Mucosa of descending colon (tissue), 3 donors: ENCODE results near the gene ATAD1. TPM values are rescaled to one million over a fixed set of nuclear protein-coding genes. Genes with fewer than 3 reads are reported as not detected.

Source experiments
- ATAC-seq: fragments of 200-7000 bp; cut with Tn5 transposase; one replicate; pipeline ENCODE4 v1.9.1; 2020; ENCODE audit warnings: mild to moderate bottlenecking, moderate library complexity
- DNase-seq, 3 donors: peaks; one replicate each; pipeline ENCODE4 v3.0.0-alpha.2; 2020
- H3K36me3 ChIP-seq: fragments of 200-600 bp; one replicate; pipeline ENCODE4 v1.8.0; 2021; ENCODE audit warnings: low read depth, mild to moderate bottlenecking
- H3K4me1 ChIP-seq: fragments of 200-600 bp; one replicate; pipeline ENCODE4 v1.8.0; 2021; ENCODE audit warnings: low read depth, mild to moderate bottlenecking
- H3K4me3 ChIP-seq: fragments of 200-600 bp; one replicate; pipeline ENCODE4 v1.8.0; 2021; ENCODE audit warnings: mild to moderate bottlenecking
- H3K9me3 ChIP-seq: fragments of 200-600 bp; one replicate; pipeline ENCODE4 v1.8.0; 2021; ENCODE audit warnings: mild to moderate bottlenecking
- intact Hi-C, 2 donors: fragments of 100-400 bp; cut with DNase I in 1 of 2; cut with micrococcal nuclease in 1 of 2; formaldehyde crosslinking; loops; one replicate each; pipeline versions ENCODE4 v1.11.0 to v1.11.1; 2022; cut with DNase I, micrococcal nuclease
- total RNA-seq, 3 donors: library from RNA; stranded (reverse); fragmentation: NEBNext Ultra II Directional in 2 of 3; extraction: Animal tissue kit (Norgen Biotek cat#: 25700) in 2 of 3; gene quantifications; one replicate each; pipeline versions ENCODE4 v1.2.1 to v1.2.4, GENCODE V29; 2021 to 2023
- TF ChIP-seq, protein P1 (sequence below): fragments of 200-600 bp; IDR thresholded peaks from one replicate; pipeline ENCODE4 v1.8.0; 2022; ENCODE audit warnings: antibody characterized with exemption, mild to moderate bottlenecking
- donor health status: DM: no; HTN: no; CAD: no; lungs with moderate emphysema.
- donor health status: DM: no; HTN: no; CAD: no.
- donor health status: DM: no; HTN: yes; CAD: no.

ATAD1 gene
- total RNA-seq, 3 donors from 2014 or later, result 47.7 to 60.6 (median 51.6) TPM

DNA sequence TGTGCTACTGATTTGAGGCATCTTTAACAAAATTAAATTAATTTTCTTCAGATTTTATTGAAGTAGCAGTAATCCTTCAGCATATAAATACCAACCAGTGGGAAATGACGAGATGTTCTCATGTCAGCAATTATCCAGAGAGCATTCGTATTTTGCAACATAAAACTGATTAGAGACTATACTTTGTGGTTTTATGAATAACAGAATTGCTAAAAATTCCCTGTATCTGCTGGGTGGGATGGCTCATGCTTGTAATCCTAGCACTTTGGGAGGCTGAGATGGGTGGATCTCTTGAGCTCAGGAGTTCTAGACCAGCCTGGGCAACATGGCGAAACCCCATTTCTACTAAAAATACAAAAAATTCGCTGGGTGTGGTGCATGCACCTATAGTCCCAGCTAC, 56.9 kb downstream of the ATAD1 start:
- H3K9me3 ChIP-seq, result no peaks in the 10 kb centered on the region
- no peak overlapping the region for H3K4me3 ChIP-seq
- ATAC-seq (no peak), DNase-seq (no peak)
- intact Hi-C loops, result no loop called here
- TF ChIP-seq, protein P1, sequence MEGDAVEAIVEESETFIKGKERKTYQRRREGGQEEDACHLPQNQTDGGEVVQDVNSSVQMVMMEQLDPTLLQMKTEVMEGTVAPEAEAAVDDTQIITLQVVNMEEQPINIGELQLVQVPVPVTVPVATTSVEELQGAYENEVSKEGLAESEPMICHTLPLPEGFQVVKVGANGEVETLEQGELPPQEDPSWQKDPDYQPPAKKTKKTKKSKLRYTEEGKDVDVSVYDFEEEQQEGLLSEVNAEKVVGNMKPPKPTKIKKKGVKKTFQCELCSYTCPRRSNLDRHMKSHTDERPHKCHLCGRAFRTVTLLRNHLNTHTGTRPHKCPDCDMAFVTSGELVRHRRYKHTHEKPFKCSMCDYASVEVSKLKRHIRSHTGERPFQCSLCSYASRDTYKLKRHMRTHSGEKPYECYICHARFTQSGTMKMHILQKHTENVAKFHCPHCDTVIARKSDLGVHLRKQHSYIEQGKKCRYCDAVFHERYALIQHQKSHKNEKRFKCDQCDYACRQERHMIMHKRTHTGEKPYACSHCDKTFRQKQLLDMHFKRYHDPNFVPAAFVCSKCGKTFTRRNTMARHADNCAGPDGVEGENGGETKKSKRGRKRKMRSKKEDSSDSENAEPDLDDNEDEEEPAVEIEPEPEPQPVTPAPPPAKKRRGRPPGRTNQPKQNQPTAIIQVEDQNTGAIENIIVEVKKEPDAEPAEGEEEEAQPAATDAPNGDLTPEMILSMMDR, result no peak
- no peaks in the 10 kb centered on the region for H3K36me3 ChIP-seq
- H3K4me1 ChIP-seq, result no peaks in the 10 kb centered on the region

DNA sequence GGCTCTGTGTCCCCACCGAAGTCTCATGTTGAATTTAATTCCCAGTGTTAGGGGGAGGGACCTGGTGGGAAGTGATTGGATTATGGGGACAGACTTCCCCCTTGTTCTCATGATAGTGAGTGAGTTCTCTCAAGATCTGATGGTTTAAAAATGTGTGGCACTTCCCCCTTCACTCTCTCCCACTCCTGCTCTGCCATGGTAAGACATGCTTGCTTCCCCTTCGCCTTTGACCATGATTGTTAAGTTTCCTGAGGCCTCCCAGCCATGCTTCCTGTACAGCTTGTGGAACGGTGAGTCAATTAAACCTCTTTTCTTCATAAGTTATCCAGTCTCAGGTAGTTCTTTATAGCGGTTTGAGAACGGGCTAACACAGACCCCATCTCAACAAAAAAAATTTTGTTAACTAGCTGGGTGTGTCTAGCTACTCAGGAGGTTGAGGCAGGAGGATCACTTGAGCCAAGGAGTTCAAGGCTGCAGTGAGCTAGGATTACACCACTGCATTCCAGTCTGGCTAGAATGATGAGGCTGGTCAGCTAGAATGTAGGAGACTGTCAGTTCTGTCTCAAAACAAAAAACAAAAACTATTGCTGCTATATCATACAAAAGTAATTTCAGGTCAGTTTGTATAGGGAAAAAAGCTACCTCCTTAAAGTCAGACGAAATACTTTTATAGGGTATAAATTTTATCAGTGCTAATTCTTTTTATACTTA, 57.7 kb downstream of the ATAD1 start:
- TF ChIP-seq, protein P1, result no peak
- H3K4me1 ChIP-seq, result no peaks in the 10 kb centered on the region
- no peak for ATAC-seq
- no peaks in the 10 kb centered on the region for H3K9me3 ChIP-seq
- no peak for DNase-seq
- H3K4me3 ChIP-seq, result no peak overlapping the region
- no peaks in the 10 kb centered on the region for H3K36me3 ChIP-seq
- intact Hi-C loops, result no loop called here

DNA sequence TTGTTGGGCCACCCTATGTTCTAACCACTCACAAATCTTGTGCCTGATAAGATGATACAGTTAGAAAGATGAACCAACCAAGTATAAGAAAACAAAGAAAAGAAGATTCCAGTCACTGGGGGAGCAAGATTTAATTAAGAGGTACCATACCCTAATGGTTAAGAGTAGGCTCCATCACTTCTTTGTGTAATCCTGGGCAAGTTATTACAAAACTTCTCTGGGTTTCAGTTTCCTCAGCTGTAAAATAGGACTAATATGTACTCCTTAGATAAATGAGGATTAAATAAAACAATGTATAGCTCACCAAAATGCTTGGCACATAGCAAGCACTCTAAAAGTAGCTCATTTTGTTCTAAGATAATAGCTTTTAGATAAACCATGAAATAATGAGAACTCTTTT, 58.5 kb downstream of the ATAD1 start:
- Histone ChIP-seq H3K4me1 (no peaks in the 10 kb centered on the region), H3K9me3 (no peaks in the 10 kb centered on the region), H3K4me3 (no peak overlapping the region), H3K36me3 (no peaks in the 10 kb centered on the region)
- DNase-seq (no peak), ATAC-seq (no peak)
- TF ChIP-seq, protein P1, result no peak
- intact Hi-C loops, result no loop called here

DNA sequence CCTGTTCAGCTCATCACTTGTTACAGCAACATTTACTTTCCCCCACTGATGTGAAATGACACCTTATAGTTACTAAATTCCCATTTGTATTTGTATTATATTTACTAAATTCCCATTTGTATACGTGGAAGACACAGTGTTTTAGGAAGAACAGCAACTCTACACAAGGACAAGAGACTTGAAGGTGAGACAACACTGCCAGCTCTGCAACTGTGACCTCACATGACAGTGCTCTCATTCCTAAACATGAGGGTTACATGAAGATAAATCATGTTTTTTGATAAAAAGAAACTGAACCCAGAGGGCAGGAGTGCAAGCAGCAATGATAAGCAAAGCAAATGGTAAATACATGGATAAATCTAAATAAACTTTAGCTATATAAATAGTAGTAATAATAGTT, 60.3 kb downstream of the ATAD1 start:
- no peaks in the 10 kb centered on the region for H3K36me3 ChIP-seq
- H3K4me1 ChIP-seq, result peaks cover 3% of the 10 kb centered on the region
- no peak for DNase-seq
- H3K9me3 ChIP-seq, result no peaks in the 10 kb centered on the region
- intact Hi-C loops, result no loop called here
- TF ChIP-seq, protein P1, result no peak
- no peak overlapping the region for H3K4me3 ChIP-seq
- no peak for ATAC-seq

DNA sequence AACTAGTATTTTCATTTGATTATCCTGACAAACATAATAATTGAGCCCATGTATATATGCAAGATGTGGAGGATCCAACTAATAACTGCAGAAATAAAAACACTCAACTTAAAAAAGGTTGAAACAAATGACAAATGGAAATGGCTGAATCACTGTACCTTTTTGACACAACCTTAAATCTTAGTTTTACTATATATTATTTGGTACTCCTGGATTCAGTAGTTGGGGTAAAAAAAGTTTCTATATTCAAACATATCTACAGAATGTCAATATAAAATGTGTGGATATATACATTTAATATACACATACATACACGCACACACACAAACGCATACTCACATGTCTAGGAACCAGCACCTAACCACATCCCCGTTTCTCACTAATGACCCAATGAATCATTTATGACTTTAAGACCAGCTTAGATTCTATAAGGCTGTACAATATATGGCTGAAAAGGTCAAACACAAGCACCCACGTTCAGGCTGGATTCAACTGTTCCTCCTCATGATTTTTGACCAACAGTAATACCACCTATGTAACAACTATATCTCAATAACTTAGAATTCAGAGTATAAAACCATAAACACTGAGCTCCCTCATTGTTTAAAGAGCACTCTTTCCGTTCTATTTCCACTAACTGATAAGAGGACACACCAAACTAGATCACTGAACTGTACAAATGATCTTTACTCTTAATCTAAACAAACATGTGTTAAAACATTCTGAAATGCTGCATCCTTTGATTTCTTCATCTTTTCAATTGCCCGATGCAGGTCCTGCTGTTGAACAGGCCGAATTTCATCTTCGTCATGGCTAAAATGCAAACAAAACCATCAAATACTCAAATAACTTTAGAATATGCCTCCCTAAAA, 63.8 kb downstream of the ATAD1 start:
- TF ChIP-seq, protein P1, result no peak
- intact Hi-C loops, result no loop called here
- peaks cover 5% of the 10 kb centered on the region for H3K4me1 ChIP-seq
- H3K36me3 ChIP-seq, result no peaks in the 10 kb centered on the region
- ATAC-seq (no peak), DNase-seq (no peak)
- no peaks in the 10 kb centered on the region for H3K9me3 ChIP-seq
- no peak overlapping the region for H3K4me3 ChIP-seq
